C4-2B (cell line): ENCODE results near the gene TRIO.

ENCODE experiments used
- H3K27ac ChIP-seq: fragments of 450-650 bp; 2 replicates; pipeline ENCODE4 v1.5.1; 2017
- CTCF ChIP-seq: fragments of 450-650 bp; conservative IDR thresholded peaks from 2 replicates; pipeline ENCODE4 v1.5.1; 2017; ENCODE audit warnings: mild to moderate bottlenecking
- ZFX ChIP-seq: fragments of 450-650 bp; IDR thresholded peaks from 2 replicates; pipeline ENCODE4 v1.6.1; 2017

TRIO gene

DNA sequence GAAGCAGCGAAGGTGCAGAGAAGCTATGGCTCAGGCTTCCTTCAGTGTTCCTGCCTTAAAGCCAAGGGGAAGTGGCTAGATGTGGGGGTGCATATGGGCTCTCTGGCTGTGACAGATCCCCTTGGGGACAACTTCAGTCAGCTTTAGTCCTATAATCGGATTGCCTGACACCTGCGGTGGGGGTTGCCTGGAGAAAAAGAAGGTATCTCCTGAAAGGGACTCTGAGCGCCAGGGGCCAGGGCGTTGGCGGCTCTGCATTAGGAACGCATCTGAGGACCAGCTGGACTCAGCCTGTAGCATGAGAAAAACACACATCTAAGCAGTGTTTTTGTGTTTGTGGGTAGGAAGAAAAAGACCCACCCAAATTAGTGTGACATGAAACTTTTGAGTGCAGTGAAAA lies 354.2 kb downstream of the TRIO start:
- no peak overlapping the region for H3K27ac ChIP-seq
- TF ChIP-seq ZFX, result no peak
- TF ChIP-seq CTCF, result no peak

DNA sequence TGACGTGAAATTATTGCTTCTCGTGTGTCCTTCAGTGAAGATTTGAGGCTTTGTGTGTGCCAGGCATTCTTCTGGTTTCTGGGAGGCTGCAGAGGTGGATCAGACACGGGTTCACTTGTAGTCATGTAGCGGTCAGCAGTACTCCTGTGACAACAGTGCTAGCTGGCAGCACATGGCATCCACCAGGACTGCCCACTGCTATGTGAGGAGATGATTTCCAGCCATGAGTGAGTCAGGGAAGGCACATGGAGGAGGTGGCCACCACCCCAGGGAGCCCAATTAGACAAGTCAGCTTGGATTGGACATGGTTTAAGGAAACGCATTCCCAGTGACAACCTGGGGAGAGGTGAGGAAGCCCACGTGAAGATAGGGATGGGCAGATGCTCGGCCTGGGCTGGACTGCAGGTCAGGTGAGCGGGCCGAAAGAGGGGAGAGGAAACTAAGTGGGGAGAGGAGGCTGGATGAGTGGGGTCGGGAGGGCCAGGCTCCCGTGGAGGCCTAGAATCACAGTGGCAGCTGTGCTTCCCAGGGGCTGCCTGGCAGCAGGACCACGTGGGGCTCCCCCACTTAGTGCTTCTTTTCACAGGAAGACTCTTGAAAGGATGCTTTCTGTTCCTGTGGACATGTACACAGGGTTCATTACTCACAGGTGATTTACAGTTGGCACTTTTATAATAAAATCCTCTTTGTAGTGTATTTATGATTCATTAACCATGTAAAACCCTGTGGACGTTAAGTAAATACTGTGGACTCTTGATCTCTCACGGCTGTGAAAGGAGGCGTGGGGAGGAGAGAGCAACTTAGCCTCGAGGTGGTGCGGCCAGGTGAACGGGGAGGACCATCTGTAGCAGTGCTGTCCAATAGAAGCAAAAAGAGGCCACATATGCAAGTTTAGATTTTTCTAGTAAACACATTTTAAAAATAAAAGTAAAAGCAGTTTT lies 358.5 kb downstream of the TRIO start:
- H3K27ac ChIP-seq, result no peak overlapping the region
- TF ChIP-seq CTCF, result no peak
- TF ChIP-seq ZFX, result no peak

GRCh38 chr5:14502294-14502690 lies 359.1 kb downstream of the TRIO start:
- no peak overlapping the region for H3K27ac ChIP-seq
- TF ChIP-seq CTCF (no peak), ZFX (no peak)

DNA sequence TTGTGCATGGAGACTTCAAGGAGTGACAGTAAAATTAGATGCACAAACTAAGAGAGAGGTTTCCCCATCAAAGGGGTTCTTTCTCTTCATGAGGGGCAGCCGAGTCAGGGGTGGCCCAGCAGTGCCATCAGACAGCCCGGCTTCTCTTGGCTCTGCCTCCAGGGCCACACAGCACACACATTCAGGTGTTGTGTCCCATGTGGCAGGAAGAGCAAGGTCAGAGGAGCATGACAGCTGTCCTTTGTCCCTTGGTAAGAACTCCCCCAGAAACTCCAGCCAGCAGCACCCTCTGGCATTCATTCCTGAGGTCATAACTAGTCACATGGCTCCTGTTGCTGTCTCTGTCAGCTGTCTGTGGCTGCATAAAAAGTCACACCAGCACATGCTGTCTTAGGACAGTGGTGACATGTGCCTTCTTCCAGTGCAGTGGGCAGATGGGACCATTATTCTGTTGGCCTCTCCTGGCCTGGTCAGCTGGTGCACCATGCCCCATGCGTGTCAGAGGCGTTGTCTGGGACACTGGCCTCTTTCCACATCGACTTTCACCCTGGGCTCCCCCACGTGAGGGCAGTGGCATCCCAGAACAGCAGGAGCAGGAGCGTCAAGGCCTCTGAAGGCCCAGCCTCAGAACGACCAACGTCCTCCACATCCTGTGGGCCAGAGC lies 360.0 kb downstream of the TRIO start:
- H3K27ac ChIP-seq, result no peak overlapping the region
- no peak for TF ChIP-seq CTCF
- TF ChIP-seq ZFX, result no peak

GRCh38 chr5:14503681-14504331 lies 360.7 kb downstream of the TRIO start:
- TF ChIP-seq CTCF (no peak), ZFX (no peak)

DNA sequence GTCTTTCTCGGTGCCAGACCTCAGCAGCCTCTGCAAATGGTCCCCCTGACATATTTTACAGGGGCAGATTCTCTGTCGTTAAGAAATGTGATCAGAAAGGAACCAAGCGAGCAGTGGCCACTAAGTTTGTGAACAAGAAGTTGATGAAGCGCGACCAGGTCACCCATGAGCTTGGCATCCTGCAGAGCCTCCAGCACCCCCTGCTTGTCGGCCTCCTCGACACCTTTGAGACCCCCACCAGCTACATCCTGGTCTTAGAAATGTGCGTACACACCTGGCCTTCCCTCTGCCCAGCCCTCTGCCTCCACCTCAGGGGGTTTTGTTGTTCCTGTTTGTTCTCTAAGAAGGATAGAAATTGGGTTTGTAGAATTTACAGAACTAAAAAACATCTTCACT lies 361.2 kb downstream of the TRIO start:
- TF ChIP-seq CTCF (no peak), ZFX (no peak)
- no peak overlapping the region for H3K27ac ChIP-seq

More at GRCh38 chr5:14503681-14504331, 360.7 kb downstream of the TRIO start:
- no peak overlapping the region for H3K27ac ChIP-seq

- TF ChIP-seq CTCF (no peak), ZFX (no peak)
- H3K27ac ChIP-seq, result no peak overlapping the region
Observed at GRCh38 chr5:14504816-14505215, 361.7 kb downstream of the TRIO start.
